ENCODE data around the gene SORL1. TPM values are rescaled to one million over a fixed set of nuclear protein-coding genes. Genes with fewer than 3 reads are reported as not detected.

SORL1 gene
- total and polyA plus RNA-seq, 9 of the 15 experiments (the other 6 are each of a cell fraction or from before 2014, with no cell fraction given): 0.01 to 0.66 TPM; not detected in 7

DNA sequence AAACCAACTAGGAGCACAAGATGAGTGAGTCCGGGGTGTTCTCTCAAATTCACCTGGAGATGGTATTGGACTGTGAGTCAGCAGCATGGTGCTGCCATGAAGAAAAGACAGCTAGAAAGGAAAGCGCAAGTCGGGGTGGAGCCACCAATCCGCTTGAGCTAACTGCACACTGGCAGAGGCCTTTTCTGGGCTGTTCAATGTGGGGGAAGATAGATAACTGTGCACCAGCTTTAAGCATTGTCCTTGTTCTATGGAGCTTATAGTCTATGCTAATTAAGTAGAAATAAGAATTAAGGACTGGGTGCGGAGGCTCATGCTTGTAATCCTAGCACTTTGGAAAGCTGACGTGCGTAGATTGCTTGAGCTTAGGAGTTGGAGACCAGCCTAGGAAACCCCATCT lies 22.6 kb downstream of the SORL1 start (continued):
- TF ChIP-seq, protein P1, sequence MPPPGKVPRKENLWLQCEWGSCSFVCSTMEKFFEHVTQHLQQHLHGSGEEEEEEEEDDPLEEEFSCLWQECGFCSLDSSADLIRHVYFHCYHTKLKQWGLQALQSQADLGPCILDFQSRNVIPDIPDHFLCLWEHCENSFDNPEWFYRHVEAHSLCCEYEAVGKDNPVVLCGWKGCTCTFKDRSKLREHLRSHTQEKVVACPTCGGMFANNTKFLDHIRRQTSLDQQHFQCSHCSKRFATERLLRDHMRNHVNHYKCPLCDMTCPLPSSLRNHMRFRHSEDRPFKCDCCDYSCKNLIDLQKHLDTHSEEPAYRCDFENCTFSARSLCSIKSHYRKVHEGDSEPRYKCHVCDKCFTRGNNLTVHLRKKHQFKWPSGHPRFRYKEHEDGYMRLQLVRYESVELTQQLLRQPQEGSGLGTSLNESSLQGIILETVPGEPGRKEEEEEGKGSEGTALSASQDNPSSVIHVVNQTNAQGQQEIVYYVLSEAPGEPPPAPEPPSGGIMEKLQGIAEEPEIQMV (tag; conservative IDR thresholded peaks at IDR 0.05; ENCODE audit: low read depth): no peak
- TF ChIP-seq, protein P2, sequence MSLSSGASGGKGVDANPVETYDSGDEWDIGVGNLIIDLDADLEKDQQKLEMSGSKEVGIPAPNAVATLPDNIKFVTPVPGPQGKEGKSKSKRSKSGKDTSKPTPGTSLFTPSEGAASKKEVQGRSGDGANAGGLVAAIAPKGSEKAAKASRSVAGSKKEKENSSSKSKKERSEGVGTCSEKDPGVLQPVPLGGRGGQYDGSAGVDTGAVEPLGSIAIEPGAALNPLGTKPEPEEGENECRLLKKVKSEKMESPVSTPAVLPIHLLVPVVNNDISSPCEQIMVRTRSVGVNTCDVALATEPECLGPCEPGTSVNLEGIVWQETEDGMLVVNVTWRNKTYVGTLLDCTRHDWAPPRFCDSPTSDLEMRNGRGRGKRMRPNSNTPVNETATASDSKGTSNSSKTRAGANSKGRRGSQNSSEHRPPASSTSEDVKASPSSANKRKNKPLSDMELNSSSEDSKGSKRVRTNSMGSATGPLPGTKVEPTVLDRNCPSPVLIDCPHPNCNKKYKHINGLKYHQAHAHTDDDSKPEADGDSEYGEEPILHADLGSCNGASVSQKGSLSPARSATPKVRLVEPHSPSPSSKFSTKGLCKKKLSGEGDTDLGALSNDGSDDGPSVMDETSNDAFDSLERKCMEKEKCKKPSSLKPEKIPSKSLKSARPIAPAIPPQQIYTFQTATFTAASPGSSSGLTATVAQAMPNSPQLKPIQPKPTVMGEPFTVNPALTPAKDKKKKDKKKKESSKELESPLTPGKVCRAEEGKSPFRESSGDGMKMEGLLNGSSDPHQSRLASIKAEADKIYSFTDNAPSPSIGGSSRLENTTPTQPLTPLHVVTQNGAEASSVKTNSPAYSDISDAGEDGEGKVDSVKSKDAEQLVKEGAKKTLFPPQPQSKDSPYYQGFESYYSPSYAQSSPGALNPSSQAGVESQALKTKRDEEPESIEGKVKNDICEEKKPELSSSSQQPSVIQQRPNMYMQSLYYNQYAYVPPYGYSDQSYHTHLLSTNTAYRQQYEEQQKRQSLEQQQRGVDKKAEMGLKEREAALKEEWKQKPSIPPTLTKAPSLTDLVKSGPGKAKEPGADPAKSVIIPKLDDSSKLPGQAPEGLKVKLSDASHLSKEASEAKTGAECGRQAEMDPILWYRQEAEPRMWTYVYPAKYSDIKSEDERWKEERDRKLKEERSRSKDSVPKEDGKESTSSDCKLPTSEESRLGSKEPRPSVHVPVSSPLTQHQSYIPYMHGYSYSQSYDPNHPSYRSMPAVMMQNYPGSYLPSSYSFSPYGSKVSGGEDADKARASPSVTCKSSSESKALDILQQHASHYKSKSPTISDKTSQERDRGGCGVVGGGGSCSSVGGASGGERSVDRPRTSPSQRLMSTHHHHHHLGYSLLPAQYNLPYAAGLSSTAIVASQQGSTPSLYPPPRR (CRISPR knock-in tag; IDR thresholded peaks at IDR 0.05; ENCODE audit: borderline replicate concordance): no peak
- no peak for TF ChIP-seq MLX (CRISPR knock-in tag; conservative IDR thresholded peaks at IDR 0.05)
- no peak for TF ChIP-seq ZNF551 (CRISPR knock-in tag; IDR thresholded peaks at IDR 0.05)
- no peak for TF ChIP-seq NKRF (IDR thresholded peaks at IDR 0.05; ENCODE audit: borderline replicate concordance)
- TF ChIP-seq MCM5 (IDR thresholded peaks at IDR 0.05; ENCODE audit: low read depth): no peak
- no peak for TF ChIP-seq ZNF133 (CRISPR knock-in tag; IDR thresholded peaks at IDR 0.05)
- no peak for TF ChIP-seq ZNF436 (CRISPR knock-in tag; IDR thresholded peaks at IDR 0.05)
- no peak for TF ChIP-seq E2F5 (CRISPR knock-in tag; IDR thresholded peaks at IDR 0.05)
